Esophagus squamous epithelium (tissue), 5 donors: ENCODE measurements around the gene TMEM163. TPM values are rescaled to one million over a fixed set of nuclear protein-coding genes. Genes with fewer than 3 reads are reported as not detected.
A peak's percentile ranks its signal among the peaks of the same experiment; 100 is the strongest.

Experiments used
- DNase-seq: peaks from one replicate; lab custom pipeline; 2025; lab: John Stamatoyannopoulos, UW
- H3K27ac ChIP-seq, 4 donors: fragments of 200-600 bp; sonication (generic); one replicate each; pipeline ENCODE4 v1.5.1; 2016 to 2019; ENCODE audit warnings: mild to moderate bottlenecking in 1 of 4
- H3K27me3 ChIP-seq, 4 donors: fragments of 200-600 bp; sonication (generic); 1 replicate in 3 of 4; 2 replicates in 1 of 4; pipeline versions ENCODE4 v1.5.1 to v1.6.0; 2017 to 2021; ENCODE audit warnings: antibody characterized with exemption in 1 of 4
- H3K36me3 ChIP-seq, 3 donors: fragments of 200-600 bp; sonication (generic); one replicate each; pipeline ENCODE4 v1.5.1; 2016 to 2019
- H3K4me1 ChIP-seq, 3 donors: fragments of 200-600 bp; sonication (generic); one replicate each; pipeline ENCODE4 v1.5.1; 2017 to 2019
- H3K4me3 ChIP-seq, 4 donors: fragments of 200-600 bp; sonication (generic); 1 replicate in 3 of 4; 2 replicates in 1 of 4; pipeline ENCODE4 v1.5.1; 2016 to 2019; ENCODE audit warnings: mild to moderate bottlenecking in 2 of 4, moderate library complexity in 1 of 4
- H3K9me3 ChIP-seq, 3 donors: fragments of 200-600 bp; sonication (generic); one replicate each; pipeline ENCODE4 v1.5.1; 2016 to 2019
- POLR2A ChIP-seq, 4 donors: fragments of 450-650 bp; IDR thresholded peaks; one replicate each; pipeline ENCODE4 v1.6.1; 2017; ENCODE audit warnings: antibody characterized with exemption in 4 of 4, mild to moderate bottlenecking in 4 of 4, moderate library complexity in 3 of 4
- WGBS, 2 donors: methylation state at CpG; one replicate each; pipeline ENCODE4 v1.1.5; 2018; 5-methylcytosine and 5-hydroxymethylcytosine counted together
- intact Hi-C: fragments of 100-400 bp; cut with DNase I; formaldehyde crosslinking; loops from one replicate; pipeline ENCODE4 v1.15.0; 2022
- total RNA-seq, 4 donors: library from RNA; depleted of rRNA; stranded (reverse); fragments of >200 nt; gene quantifications; one replicate each; pipeline ENCODE4 v1.1.0, GENCODE V29; 2016
- TF ChIP-seq, protein P1 (sequence below), 6 experiments: fragments of 450-650 bp in 4 of 6; fragments of 200-600 bp in 2 of 6; sonication (generic) in 2 of 6; IDR thresholded peaks; one replicate each; pipeline ENCODE4 v1.5.1; 2016 to 2019; ENCODE audit warnings: antibody characterized with exemption in 6 of 6, mild to moderate bottlenecking in 4 of 6, moderate library complexity in 4 of 6
- donor health status: DM: yes; HTN: yes; CAD: no.

The TMEM163 gene
- total RNA-seq, 4 donors from 2014 or later = 0.09 to 0.19 (median 0.12) TPM; not detected in 1

DNA sequence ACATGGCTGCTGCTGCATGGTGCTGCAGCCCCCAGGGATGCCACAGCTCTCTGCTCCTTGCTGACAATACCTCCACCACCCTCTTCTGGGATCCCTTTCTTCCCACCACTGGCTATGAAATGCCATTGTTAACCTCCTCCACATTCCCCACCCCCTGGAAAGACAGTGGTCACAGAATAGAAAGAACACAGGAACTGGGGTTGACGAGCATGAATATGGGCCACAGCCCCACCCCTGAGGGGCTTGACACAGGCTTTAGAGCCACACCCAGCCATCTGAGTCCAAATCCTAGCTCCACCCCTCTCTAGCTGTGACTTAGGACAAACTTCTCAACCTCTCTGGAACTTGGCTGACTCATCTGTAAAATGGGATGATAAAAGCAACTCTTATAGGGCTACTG, 47.3 kb downstream of the TMEM163 start:
- DNase-seq = no peak
- Histone ChIP-seq H3K36me3 (no peaks in the 10 kb centered on the region), H3K27ac (peak overlapping the region in 1 of 4 donors; percentile 7)

DNA sequence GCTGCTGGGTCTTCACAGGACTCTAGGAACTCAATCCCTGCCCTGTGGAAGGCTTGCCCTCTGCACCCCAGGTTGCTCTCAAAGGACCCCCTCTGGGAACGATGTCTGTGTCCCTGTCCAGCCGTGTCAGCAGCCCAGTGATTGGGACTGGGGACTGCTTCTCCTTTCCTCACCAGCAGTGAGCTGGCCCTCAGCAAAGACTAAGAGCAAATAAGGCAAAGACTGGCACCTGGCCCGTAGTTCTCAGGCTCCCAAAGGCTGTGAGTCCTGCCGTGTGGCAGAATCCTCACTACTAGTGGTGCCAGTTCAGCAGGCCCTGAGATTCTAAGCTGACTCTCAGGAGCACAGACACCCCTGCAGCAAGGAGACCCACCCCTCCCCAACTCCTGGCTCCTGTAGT, 47.8 kb downstream of the TMEM163 start:
- Histone ChIP-seq H3K9me3 (no peaks in the 10 kb centered on the region), H3K4me1 (no peaks in the 10 kb centered on the region), H3K36me3 (no peaks in the 10 kb centered on the region), H3K4me3 (no peak overlapping the region), H3K27ac (peak overlapping the region in 1 of 4 donors; percentile 7), H3K27me3 (peaks cover 0 to 6% (median 0%) of the 10 kb centered on the region in 4 donors)
- no peak for DNase-seq
- TF ChIP-seq, protein P1, sequence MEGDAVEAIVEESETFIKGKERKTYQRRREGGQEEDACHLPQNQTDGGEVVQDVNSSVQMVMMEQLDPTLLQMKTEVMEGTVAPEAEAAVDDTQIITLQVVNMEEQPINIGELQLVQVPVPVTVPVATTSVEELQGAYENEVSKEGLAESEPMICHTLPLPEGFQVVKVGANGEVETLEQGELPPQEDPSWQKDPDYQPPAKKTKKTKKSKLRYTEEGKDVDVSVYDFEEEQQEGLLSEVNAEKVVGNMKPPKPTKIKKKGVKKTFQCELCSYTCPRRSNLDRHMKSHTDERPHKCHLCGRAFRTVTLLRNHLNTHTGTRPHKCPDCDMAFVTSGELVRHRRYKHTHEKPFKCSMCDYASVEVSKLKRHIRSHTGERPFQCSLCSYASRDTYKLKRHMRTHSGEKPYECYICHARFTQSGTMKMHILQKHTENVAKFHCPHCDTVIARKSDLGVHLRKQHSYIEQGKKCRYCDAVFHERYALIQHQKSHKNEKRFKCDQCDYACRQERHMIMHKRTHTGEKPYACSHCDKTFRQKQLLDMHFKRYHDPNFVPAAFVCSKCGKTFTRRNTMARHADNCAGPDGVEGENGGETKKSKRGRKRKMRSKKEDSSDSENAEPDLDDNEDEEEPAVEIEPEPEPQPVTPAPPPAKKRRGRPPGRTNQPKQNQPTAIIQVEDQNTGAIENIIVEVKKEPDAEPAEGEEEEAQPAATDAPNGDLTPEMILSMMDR (IDR thresholded peaks at IDR 0.05) = no peak
- no peak for TF ChIP-seq POLR2A (IDR thresholded peaks at IDR 0.05)
- intact Hi-C loops = no loop called here
- 33 to 37% methylated on average over 2 to 4 of the region's 4 CpGs for WGBS, 2 donors

More for the DNA sequence above, 47.3 kb downstream of the TMEM163 start:
- Histone ChIP-seq H3K4me1 (no peaks in the 10 kb centered on the region), H3K27me3 (peaks cover 0 to 6% (median 0%) of the 10 kb centered on the region in 4 donors), H3K9me3 (no peaks in the 10 kb centered on the region), H3K4me3 (no peak overlapping the region)
- intact Hi-C loops = no loop called here
- WGBS, 2 donors = 0 to 40% methylated on average over 1 of the region's 1 CpG
- no peak for TF ChIP-seq POLR2A (IDR thresholded peaks at IDR 0.05)
- TF ChIP-seq, protein P1 (IDR thresholded peaks at IDR 0.05) = no peak

DNA sequence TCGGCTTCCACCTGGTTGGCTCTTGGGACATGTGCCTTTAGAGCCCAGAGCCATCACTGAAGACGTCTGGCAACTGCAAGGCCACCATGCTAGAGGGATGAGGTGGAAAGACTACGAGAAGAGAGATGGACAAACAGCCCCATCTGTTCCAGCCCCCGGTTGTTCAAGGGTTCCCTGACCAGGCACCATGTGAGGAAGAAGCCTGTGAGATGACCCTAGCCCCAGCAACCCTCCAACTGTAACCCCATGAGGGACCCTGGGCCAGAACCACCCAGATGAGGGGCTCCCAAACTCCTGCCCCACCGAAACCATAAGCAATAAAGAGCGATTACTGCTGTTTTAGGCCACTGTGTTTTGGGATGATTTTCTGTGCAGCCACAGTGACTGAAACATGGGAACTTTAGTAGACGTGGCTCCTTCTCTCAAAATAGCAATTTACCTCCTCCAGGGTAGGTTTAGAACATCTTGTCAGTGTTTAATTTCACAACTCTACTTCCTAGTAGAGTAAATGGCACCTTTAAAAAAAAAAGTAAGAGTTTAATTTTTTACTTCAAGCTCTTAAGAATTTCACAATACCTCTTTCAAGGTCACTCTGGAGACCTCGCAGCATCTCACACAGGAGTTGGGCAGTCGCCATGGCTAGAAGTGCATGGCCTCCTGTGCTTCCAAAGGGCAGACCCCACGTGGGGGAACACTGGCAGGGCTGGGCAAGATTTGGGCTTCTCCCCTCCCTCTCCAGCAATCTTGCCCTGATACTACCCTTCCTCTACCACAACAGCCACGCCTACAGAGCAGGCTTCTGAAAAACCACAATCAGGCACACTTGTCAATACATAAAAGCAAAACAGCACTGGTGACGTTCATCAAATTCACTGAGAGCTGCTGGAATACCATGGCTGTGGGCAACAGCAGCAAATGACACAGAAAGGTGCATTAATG, 48.8 kb downstream of the TMEM163 start:
- no peaks in the 10 kb centered on the region for H3K36me3 ChIP-seq
- no peak for DNase-seq
- WGBS, 2 donors = 50 to 67% methylated on average over 9 to 10 of the region's 12 CpGs
- TF ChIP-seq, protein P1 (IDR thresholded peaks at IDR 0.05) = no peak
- TF ChIP-seq POLR2A (IDR thresholded peaks at IDR 0.05) = no peak
- no peaks in the 10 kb centered on the region for H3K9me3 ChIP-seq
- H3K4me3 ChIP-seq = no peak overlapping the region
- intact Hi-C loops = no loop called here
- H3K27me3 ChIP-seq = peaks cover 0 to 6% (median 0%) of the 10 kb centered on the region in 4 donors
- H3K27ac ChIP-seq = peak overlapping the region in 2 of 4 donors; percentile 5 to 7
- no peaks in the 10 kb centered on the region for H3K4me1 ChIP-seq

DNA sequence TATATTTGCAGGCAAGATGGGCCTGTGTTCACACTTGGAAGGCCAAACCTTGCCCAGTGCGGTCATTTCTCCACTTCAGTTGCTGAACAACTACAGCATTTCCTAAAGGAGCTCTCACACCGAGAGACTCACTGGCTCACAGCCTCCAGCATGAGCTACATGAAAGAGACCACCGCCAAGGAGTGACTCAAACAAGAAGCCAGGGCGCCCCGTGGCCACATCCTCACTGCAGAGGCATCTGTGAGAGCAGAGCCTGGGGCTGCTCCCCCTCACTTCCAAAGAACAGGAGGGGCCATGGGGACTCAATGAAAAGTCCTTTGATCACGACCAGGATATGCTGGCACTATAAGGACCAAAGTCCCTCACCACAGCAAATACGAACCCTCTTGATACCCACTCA, 50.0 kb downstream of the TMEM163 start:
- Histone ChIP-seq H3K9me3 (no peaks in the 10 kb centered on the region), H3K27me3 (peaks cover 0 to 6% (median 0%) of the 10 kb centered on the region in 4 donors), H3K36me3 (no peaks in the 10 kb centered on the region), H3K4me1 (no peaks in the 10 kb centered on the region), H3K27ac (no peak overlapping the region), H3K4me3 (no peak overlapping the region)
- no peak for DNase-seq
- intact Hi-C loops = no loop called here
- WGBS, 2 donors = 51 to 72% methylated on average over 4 to 7 of the region's 7 CpGs
- TF ChIP-seq, protein P1 (IDR thresholded peaks at IDR 0.05) = no peak
- TF ChIP-seq POLR2A (IDR thresholded peaks at IDR 0.05) = no peak

DNA sequence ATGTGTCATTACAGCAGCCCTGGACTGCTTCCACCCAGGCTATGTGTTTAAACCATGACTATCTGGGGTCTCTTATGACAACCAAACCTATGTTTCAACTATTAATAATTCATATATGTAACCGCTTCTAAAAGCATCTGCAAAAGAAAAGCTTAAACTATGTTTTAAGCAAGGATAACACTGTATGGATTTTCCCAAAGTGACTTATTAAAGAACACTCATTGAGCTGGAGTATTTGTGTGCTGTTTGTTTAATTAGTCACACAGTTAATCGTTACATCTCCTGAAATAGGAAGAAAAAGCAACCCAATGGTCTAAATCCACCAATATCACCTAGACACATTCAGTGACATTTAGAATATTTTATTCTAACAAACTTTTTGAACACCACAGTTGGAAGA, 51.3 kb downstream of the TMEM163 start:
- 55 to 83% methylated on average over 2 of the region's 2 CpGs for WGBS, 2 donors
- H3K9me3 ChIP-seq = no peaks in the 10 kb centered on the region
- intact Hi-C loops = no loop called here
- H3K4me1 ChIP-seq = no peaks in the 10 kb centered on the region
- H3K36me3 ChIP-seq = no peaks in the 10 kb centered on the region
- TF ChIP-seq, protein P1 (IDR thresholded peaks at IDR 0.05) = no peak
- no peak for TF ChIP-seq POLR2A (IDR thresholded peaks at IDR 0.05)
- H3K27me3 ChIP-seq = peaks cover 0 to 6% (median 0%) of the 10 kb centered on the region in 4 donors
- no peak overlapping the region for H3K27ac ChIP-seq
- no peak for DNase-seq
- no peak overlapping the region for H3K4me3 ChIP-seq
